ENCODE measurements around the gene CSNK2A3. TPM values are rescaled to one million over a fixed set of nuclear protein-coding genes. Genes with fewer than 3 reads are reported as not detected.
"Not testable (repeated sequence)": the region's sequence is repeated elsewhere in the genome, so short reads cannot be mapped to it uniquely, and the experiment has no call there.

CSNK2A3 gene
- polyA plus RNA-seq, 1 donor (not counting 4 experiments of a cell fraction or from before 2014, with no cell fraction given): 2.6 TPM

DNA sequence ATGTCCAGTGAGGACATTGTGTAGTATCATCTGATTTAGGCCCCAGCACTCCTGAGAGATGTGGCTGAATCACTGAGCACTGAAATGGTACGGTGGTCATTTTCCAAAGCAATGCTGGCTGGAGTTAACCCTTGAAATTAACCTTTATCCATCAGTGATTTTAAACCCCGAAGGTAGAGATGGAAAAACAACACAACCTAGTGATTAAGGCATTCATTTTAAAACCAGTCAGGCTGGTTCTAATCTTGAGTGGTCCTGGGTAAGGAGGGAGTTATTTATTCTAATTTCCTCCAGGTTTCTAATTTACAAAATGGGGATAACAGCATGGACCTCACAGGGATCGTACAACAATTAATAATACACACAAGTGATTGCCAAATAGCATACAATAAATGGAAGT, 6.6 kb upstream of the CSNK2A3 start:
- DNase-seq (ENCODE audit: low read depth, low spot score) (no peak), FAIRE-seq (no peak)
- no peaks in the 10 kb centered on the region for H3K27me3 ChIP-seq (ENCODE audit: control insufficient read depth, extremely low read depth, insufficient read depth, low read length)
- H3K4me2 ChIP-seq (ENCODE audit: control insufficient read depth, extremely low read depth, insufficient read depth, low read depth, low read length): no peak overlapping the region
- no peaks in the 10 kb centered on the region for H4K20me1 ChIP-seq (ENCODE audit: control insufficient read depth, extremely low read depth, insufficient read depth, low read length)
- H3K9me1 ChIP-seq (ENCODE audit: control insufficient read depth, extremely low read depth, insufficient read depth, low read length): no peaks in the 10 kb centered on the region
- TF ChIP-seq EZH2 (IDR thresholded peaks at IDR 0.05; ENCODE audit: low read length): no peak
- TF ChIP-seq, protein P1, sequence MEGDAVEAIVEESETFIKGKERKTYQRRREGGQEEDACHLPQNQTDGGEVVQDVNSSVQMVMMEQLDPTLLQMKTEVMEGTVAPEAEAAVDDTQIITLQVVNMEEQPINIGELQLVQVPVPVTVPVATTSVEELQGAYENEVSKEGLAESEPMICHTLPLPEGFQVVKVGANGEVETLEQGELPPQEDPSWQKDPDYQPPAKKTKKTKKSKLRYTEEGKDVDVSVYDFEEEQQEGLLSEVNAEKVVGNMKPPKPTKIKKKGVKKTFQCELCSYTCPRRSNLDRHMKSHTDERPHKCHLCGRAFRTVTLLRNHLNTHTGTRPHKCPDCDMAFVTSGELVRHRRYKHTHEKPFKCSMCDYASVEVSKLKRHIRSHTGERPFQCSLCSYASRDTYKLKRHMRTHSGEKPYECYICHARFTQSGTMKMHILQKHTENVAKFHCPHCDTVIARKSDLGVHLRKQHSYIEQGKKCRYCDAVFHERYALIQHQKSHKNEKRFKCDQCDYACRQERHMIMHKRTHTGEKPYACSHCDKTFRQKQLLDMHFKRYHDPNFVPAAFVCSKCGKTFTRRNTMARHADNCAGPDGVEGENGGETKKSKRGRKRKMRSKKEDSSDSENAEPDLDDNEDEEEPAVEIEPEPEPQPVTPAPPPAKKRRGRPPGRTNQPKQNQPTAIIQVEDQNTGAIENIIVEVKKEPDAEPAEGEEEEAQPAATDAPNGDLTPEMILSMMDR (optimal IDR thresholded peaks at IDR 0.05 in 1 of 3, IDR thresholded peaks at IDR 0.05 in 1 of 3, conservative IDR thresholded peaks at IDR 0.05 in 1 of 3; ENCODE audit: extremely low read depth in 1 of 3, insufficient read depth in 2 of 3, low read length in 3 of 3): no peak
- dilution Hi-C loops (cut with MboI; ENCODE audit: extremely low pct_ligation_motif_present, low sequenced_read_pairs): no loop called here
- H3K27ac ChIP-seq (ENCODE audit: control insufficient read depth, insufficient read depth, low read length): no peak overlapping the region
- no peak overlapping the region for H3K9ac ChIP-seq (ENCODE audit: control insufficient read depth, extremely low read depth, insufficient read depth, low read length)
- no peaks in the 10 kb centered on the region for H3K9me3 ChIP-seq (ENCODE audit: control insufficient read depth, low read depth, low read length)
- no peak overlapping the region for H2AFZ ChIP-seq (ENCODE audit: control insufficient read depth, low read length)
- no peaks in the 10 kb centered on the region for H3K79me2 ChIP-seq (ENCODE audit: control insufficient read depth, insufficient read depth, low read length)
- H3K4me3 ChIP-seq (ENCODE audit: control insufficient read depth in 2 of 3, extremely low read depth in 1 of 3, insufficient read depth in 2 of 3, low read depth in 1 of 3, low read length in 3 of 3): no peak overlapping the region
- peaks cover 2 to 4% of the 10 kb centered on the region in 2 experiments for H3K36me3 ChIP-seq (ENCODE audit: control insufficient read depth in 2 of 2, extremely low read depth in 1 of 2, insufficient read depth in 2 of 2, low read length in 2 of 2)
- H3K4me1 ChIP-seq (ENCODE audit: control insufficient read depth, extremely low read depth, insufficient read depth, low read length): no peaks in the 10 kb centered on the region

DNA sequence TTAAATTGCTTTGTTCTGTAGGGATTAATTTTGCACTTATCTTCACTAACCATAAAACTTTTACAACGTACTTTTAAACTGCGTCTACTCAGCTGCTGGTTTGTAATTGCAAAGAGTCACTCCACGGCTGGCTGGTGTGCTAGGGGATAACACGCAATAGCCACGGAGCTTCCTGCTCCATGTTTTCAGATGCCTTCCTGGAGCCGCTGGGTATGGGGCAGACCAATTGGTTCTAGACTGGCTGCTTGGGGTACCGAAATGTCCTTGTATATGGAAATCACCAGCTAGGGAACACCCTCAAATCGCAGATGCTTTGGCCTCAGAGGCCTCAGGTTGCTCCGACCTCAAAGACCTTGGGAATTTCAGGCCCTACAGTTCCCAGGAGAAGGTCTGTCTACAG, 3.8 kb upstream of the CSNK2A3 start:
- no peak for TF ChIP-seq EZH2 (IDR thresholded peaks at IDR 0.05; ENCODE audit: low read length)
- TF ChIP-seq, protein P1 (optimal IDR thresholded peaks at IDR 0.05 in 1 of 3, IDR thresholded peaks at IDR 0.05 in 1 of 3, conservative IDR thresholded peaks at IDR 0.05 in 1 of 3; ENCODE audit: extremely low read depth in 1 of 3, insufficient read depth in 2 of 3, low read length in 3 of 3): no peak
- Histone ChIP-seq H3K4me3 (ENCODE audit: control insufficient read depth in 2 of 3, extremely low read depth in 1 of 3, insufficient read depth in 2 of 3, low read depth in 1 of 3, low read length in 3 of 3) (no peak overlapping the region), H3K79me2 (ENCODE audit: control insufficient read depth, insufficient read depth, low read length) (no peaks in the 10 kb centered on the region), H3K36me3 (ENCODE audit: control insufficient read depth in 2 of 2, extremely low read depth in 1 of 2, insufficient read depth in 2 of 2, low read length in 2 of 2) (peaks cover 2 to 4% of the 10 kb centered on the region in 2 experiments), H3K4me1 (ENCODE audit: control insufficient read depth, extremely low read depth, insufficient read depth, low read length) (no peaks in the 10 kb centered on the region), H4K20me1 (ENCODE audit: control insufficient read depth, extremely low read depth, insufficient read depth, low read length) (no peaks in the 10 kb centered on the region), H3K27me3 (ENCODE audit: control insufficient read depth, extremely low read depth, insufficient read depth, low read length) (no peaks in the 10 kb centered on the region), H3K4me2 (ENCODE audit: control insufficient read depth, extremely low read depth, insufficient read depth, low read depth, low read length) (no peak overlapping the region), H3K27ac (ENCODE audit: control insufficient read depth, insufficient read depth, low read length) (no peak overlapping the region), H3K9ac (ENCODE audit: control insufficient read depth, extremely low read depth, insufficient read depth, low read length) (no peak overlapping the region), H3K9me3 (ENCODE audit: control insufficient read depth, low read depth, low read length) (no peaks in the 10 kb centered on the region), H3K9me1 (ENCODE audit: control insufficient read depth, extremely low read depth, insufficient read depth, low read length) (no peaks in the 10 kb centered on the region), H2AFZ (ENCODE audit: control insufficient read depth, low read length) (no peak overlapping the region)
- DNase-seq (ENCODE audit: low read depth, low spot score) (no peak), FAIRE-seq (no peak)
- dilution Hi-C loops (cut with MboI; ENCODE audit: extremely low pct_ligation_motif_present, low sequenced_read_pairs): no loop called here

DNA sequence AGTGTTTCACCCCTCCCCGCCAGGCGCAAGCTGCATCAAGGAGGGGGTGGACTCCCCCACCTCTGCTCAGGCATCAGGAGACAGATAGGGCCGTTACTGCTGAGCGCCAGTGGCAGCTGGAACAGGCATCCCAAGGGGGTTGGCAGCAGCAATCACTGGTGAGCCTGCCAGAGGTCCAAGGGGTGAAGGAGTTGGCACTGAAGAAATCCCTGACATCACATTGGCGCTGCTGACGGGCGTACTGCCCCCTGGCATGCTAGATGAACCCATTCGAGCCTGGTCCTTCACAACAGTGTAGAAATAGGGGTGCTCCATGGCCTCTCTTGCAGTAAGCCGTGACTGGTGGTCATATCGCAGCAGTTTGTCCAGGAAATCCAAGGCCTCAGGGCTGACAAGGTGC, 1.2 kb downstream of the CSNK2A3 start:
- FAIRE-seq; H3K79me2 ChIP-seq (ENCODE audit: control insufficient read depth, insufficient read depth, low read length): not testable (repeated sequence)

More for the DNA sequence above, 1.2 kb downstream of the CSNK2A3 start:
- H3K4me3 ChIP-seq (ENCODE audit: control insufficient read depth in 2 of 3, extremely low read depth in 1 of 3, insufficient read depth in 2 of 3, low read depth in 1 of 3, low read length in 3 of 3); H2AFZ ChIP-seq (ENCODE audit: control insufficient read depth, low read length); H3K9me1 ChIP-seq (ENCODE audit: control insufficient read depth, extremely low read depth, insufficient read depth, low read length); H3K9ac ChIP-seq (ENCODE audit: control insufficient read depth, extremely low read depth, insufficient read depth, low read length); H3K27ac ChIP-seq (ENCODE audit: control insufficient read depth, insufficient read depth, low read length); H3K4me2 ChIP-seq (ENCODE audit: control insufficient read depth, extremely low read depth, insufficient read depth, low read depth, low read length); dilution Hi-C loops (cut with MboI; ENCODE audit: extremely low pct_ligation_motif_present, low sequenced_read_pairs); H3K4me1 ChIP-seq (ENCODE audit: control insufficient read depth, extremely low read depth, insufficient read depth, low read length); H3K9me3 ChIP-seq (ENCODE audit: control insufficient read depth, low read depth, low read length); H3K36me3 ChIP-seq (ENCODE audit: control insufficient read depth in 2 of 2, extremely low read depth in 1 of 2, insufficient read depth in 2 of 2, low read length in 2 of 2); H3K27me3 ChIP-seq (ENCODE audit: control insufficient read depth, extremely low read depth, insufficient read depth, low read length); DNase-seq (ENCODE audit: low read depth, low spot score); H4K20me1 ChIP-seq (ENCODE audit: control insufficient read depth, extremely low read depth, insufficient read depth, low read length): not testable (repeated sequence)

All from keratinocyte (primary cell).